ENCODE data around the gene PPP1R16B.
"Not testable (repeated sequence)": the region's sequence is repeated elsewhere in the genome, so short reads cannot be mapped to it uniquely, and the experiment has no call there.

PPP1R16B gene

DNA sequence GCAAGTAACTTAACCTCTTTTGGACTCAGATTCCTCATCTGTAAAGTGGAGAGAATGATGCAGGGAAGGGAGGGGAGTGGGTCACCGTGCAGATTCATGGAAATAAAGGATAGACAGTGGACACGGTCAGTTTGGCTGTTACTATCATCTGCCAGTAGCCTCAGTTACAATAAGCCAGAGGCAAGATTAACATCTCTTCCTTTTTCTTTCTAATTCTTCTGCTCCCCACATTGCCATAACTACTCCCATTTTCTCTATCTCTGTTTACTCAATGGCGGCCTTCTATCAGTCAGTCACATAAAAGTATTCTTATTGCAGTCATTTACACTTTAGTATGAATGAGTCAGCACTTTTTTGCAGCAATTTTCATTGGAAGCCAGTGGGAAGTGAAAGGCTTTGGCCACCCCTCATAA is 49.2 kb downstream of the PPP1R16B start:
- TF ChIP-seq, protein P1, sequence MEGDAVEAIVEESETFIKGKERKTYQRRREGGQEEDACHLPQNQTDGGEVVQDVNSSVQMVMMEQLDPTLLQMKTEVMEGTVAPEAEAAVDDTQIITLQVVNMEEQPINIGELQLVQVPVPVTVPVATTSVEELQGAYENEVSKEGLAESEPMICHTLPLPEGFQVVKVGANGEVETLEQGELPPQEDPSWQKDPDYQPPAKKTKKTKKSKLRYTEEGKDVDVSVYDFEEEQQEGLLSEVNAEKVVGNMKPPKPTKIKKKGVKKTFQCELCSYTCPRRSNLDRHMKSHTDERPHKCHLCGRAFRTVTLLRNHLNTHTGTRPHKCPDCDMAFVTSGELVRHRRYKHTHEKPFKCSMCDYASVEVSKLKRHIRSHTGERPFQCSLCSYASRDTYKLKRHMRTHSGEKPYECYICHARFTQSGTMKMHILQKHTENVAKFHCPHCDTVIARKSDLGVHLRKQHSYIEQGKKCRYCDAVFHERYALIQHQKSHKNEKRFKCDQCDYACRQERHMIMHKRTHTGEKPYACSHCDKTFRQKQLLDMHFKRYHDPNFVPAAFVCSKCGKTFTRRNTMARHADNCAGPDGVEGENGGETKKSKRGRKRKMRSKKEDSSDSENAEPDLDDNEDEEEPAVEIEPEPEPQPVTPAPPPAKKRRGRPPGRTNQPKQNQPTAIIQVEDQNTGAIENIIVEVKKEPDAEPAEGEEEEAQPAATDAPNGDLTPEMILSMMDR (IDR thresholded peaks at IDR 0.05; ENCODE audit: borderline replicate concordance, control extremely low read depth, extremely low read depth, insufficient read depth, missing control alignments) = no peak
- in situ Hi-C loops (cut with MboI; ENCODE audit: low sequenced_read_pairs, unreplicated experiment) = no loop called here
- no peak for DNase-seq (ENCODE audit: low spot score)

DNA sequence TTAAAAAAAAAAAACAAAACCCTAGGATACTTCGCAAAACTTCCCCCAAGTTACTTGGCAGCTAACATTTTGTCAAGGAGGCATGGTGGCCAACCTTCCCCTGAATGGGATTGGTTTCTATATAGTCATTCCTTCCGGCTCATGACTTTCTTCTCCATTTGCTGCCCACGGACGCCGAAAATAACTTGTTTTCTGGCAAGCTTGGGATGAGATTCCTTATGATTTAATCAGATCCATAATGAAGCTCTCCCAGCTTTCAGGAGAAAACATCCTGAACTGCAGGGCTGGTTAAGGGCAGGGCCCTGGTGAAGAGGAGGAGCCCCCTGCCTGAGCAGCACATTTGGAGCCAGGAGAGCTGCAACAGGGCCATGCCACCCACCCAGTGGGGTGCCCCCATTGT is 49.9 kb downstream of the PPP1R16B start:
- TF ChIP-seq, protein P1 (IDR thresholded peaks at IDR 0.05; ENCODE audit: borderline replicate concordance, control extremely low read depth, extremely low read depth, insufficient read depth, missing control alignments) = no peak
- in situ Hi-C loops (cut with MboI; ENCODE audit: low sequenced_read_pairs, unreplicated experiment) = no loop called here
- no peak for DNase-seq (ENCODE audit: low spot score)

DNA sequence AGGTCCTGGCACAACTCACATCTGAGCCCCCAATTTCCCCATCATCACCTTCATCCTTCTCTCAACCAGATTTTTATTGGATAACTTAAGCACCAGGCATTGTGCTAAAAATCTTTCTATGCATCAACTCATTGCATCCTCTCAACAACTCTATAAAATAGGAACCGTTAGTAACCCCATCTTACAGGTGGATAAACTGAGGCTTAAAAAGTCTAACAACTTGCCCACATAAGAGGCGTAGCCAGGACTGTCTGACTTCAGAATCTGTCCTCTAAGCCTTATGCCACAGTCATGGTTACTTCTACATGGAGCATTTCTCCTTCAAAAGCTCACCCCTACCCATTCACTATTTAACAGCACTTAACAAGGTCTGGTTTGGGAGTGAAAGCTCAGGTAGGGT is 51.1 kb downstream of the PPP1R16B start:
- in situ Hi-C loops (cut with MboI; ENCODE audit: low sequenced_read_pairs, unreplicated experiment) = no loop called here
- TF ChIP-seq, protein P1 (IDR thresholded peaks at IDR 0.05; ENCODE audit: borderline replicate concordance, control extremely low read depth, extremely low read depth, insufficient read depth, missing control alignments) = no peak
- no peak for DNase-seq (ENCODE audit: low spot score)

DNA sequence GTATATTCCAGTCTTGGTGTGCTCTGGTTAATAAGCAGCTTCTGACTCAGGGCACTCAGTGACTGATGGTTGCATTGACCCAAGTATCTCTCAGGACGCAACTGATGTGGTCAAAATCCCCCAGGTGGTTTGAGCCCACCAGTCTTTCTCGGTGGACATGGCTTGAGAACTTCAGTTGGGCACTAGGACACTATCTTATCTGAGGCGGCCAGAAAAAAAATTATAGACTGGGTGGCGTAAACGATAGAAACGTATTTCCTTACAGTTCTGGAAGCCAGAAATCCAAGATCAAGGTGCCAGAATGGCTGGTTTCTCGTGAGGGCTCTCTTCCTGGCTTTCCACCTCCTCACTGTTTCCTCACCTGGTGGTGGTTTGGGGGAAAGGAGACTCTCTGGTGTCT is 52.2 kb downstream of the PPP1R16B start:
- in situ Hi-C loops (cut with MboI; ENCODE audit: low sequenced_read_pairs, unreplicated experiment) = no loop called here
- DNase-seq (ENCODE audit: low spot score) = no peak
- TF ChIP-seq, protein P1 (IDR thresholded peaks at IDR 0.05; ENCODE audit: borderline replicate concordance, control extremely low read depth, extremely low read depth, insufficient read depth, missing control alignments) = no peak

DNA sequence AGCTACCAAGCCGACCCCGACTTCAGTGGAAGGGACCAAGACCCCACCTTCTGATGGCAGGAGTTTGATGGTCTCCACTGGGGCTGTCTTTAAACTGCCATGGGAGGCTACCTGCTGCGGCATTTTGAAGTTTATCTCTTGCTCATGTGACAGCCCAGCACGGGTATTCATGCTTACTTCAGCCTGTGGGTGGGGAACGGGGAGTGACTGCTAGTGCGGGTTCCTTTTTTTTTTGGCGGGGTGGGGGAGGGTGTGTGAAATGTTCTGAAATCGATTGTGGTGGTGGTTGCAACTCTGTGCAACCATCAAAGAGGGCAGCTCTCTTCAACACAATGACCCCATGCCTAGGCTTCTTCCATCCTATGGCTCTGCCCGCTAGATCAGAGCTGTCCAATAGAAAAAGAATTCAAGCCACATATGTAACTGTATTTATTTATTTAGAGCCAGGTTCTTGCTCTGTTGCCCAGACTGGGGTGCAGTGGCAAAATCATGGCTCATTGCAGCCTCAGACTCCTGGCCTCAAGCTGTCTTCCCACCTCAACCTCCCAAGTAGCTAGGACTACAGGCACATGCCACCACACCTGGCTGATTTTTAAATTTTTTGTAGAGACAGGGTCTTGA is 53.7 kb downstream of the PPP1R16B start:
- in situ Hi-C loops (cut with MboI; ENCODE audit: low sequenced_read_pairs, unreplicated experiment) = no loop called here
- peak; percentile 70 for DNase-seq (ENCODE audit: low spot score)
- TF ChIP-seq, protein P1 (IDR thresholded peaks at IDR 0.05; ENCODE audit: borderline replicate concordance, control extremely low read depth, extremely low read depth, insufficient read depth, missing control alignments) = no peak

DNA sequence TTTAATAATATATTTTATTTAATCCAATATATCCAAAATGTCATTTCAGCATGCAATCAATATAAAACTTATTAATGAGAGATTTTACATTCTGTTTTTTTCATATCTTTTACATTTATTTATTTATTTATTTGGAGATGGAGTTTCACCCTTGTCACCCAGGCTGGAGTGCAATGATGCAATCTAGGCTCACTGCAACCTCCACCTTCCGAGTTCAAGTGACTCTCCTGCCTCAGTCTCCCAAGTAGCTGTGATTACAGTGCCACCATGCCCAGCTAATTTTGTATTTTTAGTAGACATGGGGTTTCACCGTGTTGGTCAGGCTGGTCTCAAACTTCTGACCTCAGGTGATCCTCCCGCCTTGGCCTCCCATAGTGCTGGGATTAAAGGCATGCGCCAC is 54.4 kb downstream of the PPP1R16B start:
- DNase-seq (ENCODE audit: low spot score); in situ Hi-C loops (cut with MboI; ENCODE audit: low sequenced_read_pairs, unreplicated experiment): not testable (repeated sequence)

DNA sequence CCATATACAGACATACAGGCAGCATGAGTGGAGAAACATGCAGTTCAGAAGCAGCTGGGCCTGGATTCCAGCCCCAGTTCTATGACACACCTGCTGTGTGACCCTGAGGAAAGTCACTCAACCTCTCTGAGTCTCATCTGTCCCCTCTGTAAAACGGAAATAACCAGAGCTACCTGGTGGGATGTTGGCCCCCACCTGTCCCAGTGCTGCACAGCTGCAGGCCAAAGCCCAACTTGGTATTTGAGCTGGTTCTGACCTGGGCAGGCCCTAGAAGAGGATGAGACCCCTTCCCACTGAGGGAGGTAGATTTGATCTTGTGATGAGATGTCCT is 55.5 kb downstream of the PPP1R16B start:
- in situ Hi-C loops (cut with MboI; ENCODE audit: low sequenced_read_pairs, unreplicated experiment) = no loop called here
- no peak for DNase-seq (ENCODE audit: low spot score)
- TF ChIP-seq, protein P1 (IDR thresholded peaks at IDR 0.05; ENCODE audit: borderline replicate concordance, control extremely low read depth, extremely low read depth, insufficient read depth, missing control alignments) = no peak
